ENCODE measurements around the gene RBMS1. TPM values are rescaled to one million over a fixed set of nuclear protein-coding genes. Genes with fewer than 3 reads are reported as not detected.
"Not testable (repeated sequence)": the region's sequence is repeated elsewhere in the genome, so short reads cannot be mapped to it uniquely, and the experiment has no call there.

Gene RBMS1
- total RNA-seq, 1 experiment from 2014 or later: 91.9 TPM

GRCh38 chr2:160440888-160441287 lies 52.7 kb downstream of the RBMS1 start:
- Mint-ChIP-seq H3K4me1 (ENCODE audit: low read depth, unreplicated experiment) (no peaks in the 10 kb centered on the region), H3K4me3 (ENCODE audit: unreplicated experiment) (no peak overlapping the region), H3K36me3 (ENCODE audit: insufficient read depth, unreplicated experiment) (peaks cover 8% of the 10 kb centered on the region), H3K27ac (ENCODE audit: unreplicated experiment) (no peak overlapping the region), H3K9me3 (ENCODE audit: unreplicated experiment) (no peaks in the 10 kb centered on the region), H3K27me3 (ENCODE audit: insufficient read depth, unreplicated experiment) (no peaks in the 10 kb centered on the region)
- no peaks in the 10 kb centered on the region for H3K4me1 ChIP-seq
- H3K36me3 ChIP-seq (ENCODE audit: control insufficient read depth, insufficient read depth, low read length): no peaks in the 10 kb centered on the region
- CTCF ChIA-PET: no interaction called here
- TF ChIP-seq CTCF (IDR thresholded peaks at IDR 0.05; ENCODE audit: insufficient read depth in 1 of 2, low read depth in 1 of 2, low read length in 1 of 2, severe bottlenecking in 1 of 2, unreplicated experiment in 1 of 2): no peak
- H3K9me3 ChIP-seq: peaks cover 6% of the 10 kb centered on the region; the same call in 1 of the 2 replicates
- no TSS peak for BruUV-seq (replicated peaks)
- H3K4me3 ChIP-seq (ENCODE audit: low read depth, low read length): no peak overlapping the region
- no peaks in the 10 kb centered on the region for H3K27me3 ChIP-seq (replicated peaks; ENCODE audit: control insufficient read depth, insufficient read depth, low read length)
- POLR2A ChIA-PET: no interaction called here
- intact Hi-C loops (cut with micrococcal nuclease; ENCODE audit: unreplicated experiment): no loop called here
- DNase-seq: no peak

GRCh38 chr2:160439038-160439437 lies 54.6 kb downstream of the RBMS1 start:
- H3K9me3 Mint-ChIP-seq (ENCODE audit: unreplicated experiment); POLR2A ChIA-PET; BruUV-seq (replicated peaks); intact Hi-C loops (cut with micrococcal nuclease; ENCODE audit: unreplicated experiment); CTCF ChIA-PET; H3K27me3 Mint-ChIP-seq (ENCODE audit: insufficient read depth, unreplicated experiment); H3K27ac Mint-ChIP-seq (ENCODE audit: unreplicated experiment); H3K4me1 Mint-ChIP-seq (ENCODE audit: low read depth, unreplicated experiment); H3K36me3 ChIP-seq (ENCODE audit: control insufficient read depth, insufficient read depth, low read length); H3K27me3 ChIP-seq (replicated peaks; ENCODE audit: control insufficient read depth, insufficient read depth, low read length); DNase-seq; H3K4me3 Mint-ChIP-seq (ENCODE audit: unreplicated experiment); H3K4me1 ChIP-seq; H3K9me3 ChIP-seq; H3K4me3 ChIP-seq (ENCODE audit: low read depth, low read length); H3K36me3 Mint-ChIP-seq (ENCODE audit: insufficient read depth, unreplicated experiment): not testable (repeated sequence)

GRCh38 chr2:160437273-160437672 lies 56.3 kb downstream of the RBMS1 start:
- no peak for DNase-seq
- ChIA-PET CTCF (interaction anchor here (0.6 kb wide), 1 partner anchor 24 kb away, joined by 4 read pairs; no protein-coding TSS in a partner anchor), POLR2A (no interaction called here)
- peaks cover 16% of the 10 kb centered on the region for H3K4me1 ChIP-seq
- peaks cover 13% of the 10 kb centered on the region for H3K4me1 Mint-ChIP-seq (ENCODE audit: low read depth, unreplicated experiment)
- no peak for TF ChIP-seq CTCF (IDR thresholded peaks at IDR 0.05; ENCODE audit: insufficient read depth in 1 of 2, low read depth in 1 of 2, low read length in 1 of 2, severe bottlenecking in 1 of 2, unreplicated experiment in 1 of 2)
- intact Hi-C loops (cut with micrococcal nuclease; ENCODE audit: unreplicated experiment): no loop called here
- no peaks in the 10 kb centered on the region for H3K27me3 ChIP-seq (replicated peaks; ENCODE audit: control insufficient read depth, insufficient read depth, low read length)
- H3K9me3 Mint-ChIP-seq (ENCODE audit: unreplicated experiment): no peaks in the 10 kb centered on the region
- H3K27me3 Mint-ChIP-seq (ENCODE audit: insufficient read depth, unreplicated experiment): no peaks in the 10 kb centered on the region
- no peaks in the 10 kb centered on the region for H3K9me3 ChIP-seq
- H3K4me3 ChIP-seq (ENCODE audit: low read depth, low read length): no peak overlapping the region
- BruUV-seq (replicated peaks): no TSS peak
- H3K27ac Mint-ChIP-seq (ENCODE audit: unreplicated experiment): no peak overlapping the region
- H3K4me3 Mint-ChIP-seq (ENCODE audit: unreplicated experiment): no peak overlapping the region
- peaks cover 13% of the 10 kb centered on the region for H3K36me3 Mint-ChIP-seq (ENCODE audit: insufficient read depth, unreplicated experiment)
- H3K36me3 ChIP-seq (ENCODE audit: control insufficient read depth, insufficient read depth, low read length): no peaks in the 10 kb centered on the region
